ENCODE measurements around the gene LAG3.
A peak's percentile ranks its signal among the peaks of the same experiment; 100 is the strongest.

The LAG3 gene

GRCh38 chr12:6824901-6825381 is 52.6 kb downstream of the LAG3 start:
- no peak for DNase-seq

- DNase-seq = peak; percentile 83
Measured at GRCh38 chr12:6825398-6826124, 53.2 kb downstream of the LAG3 start.

- DNase-seq = no peak
Measured at GRCh38 chr12:6826125-6826733, 53.9 kb downstream of the LAG3 start.

GRCh38 chr12:6826734-6827436 is 54.6 kb downstream of the LAG3 start:
- no peak for DNase-seq

- DNase-seq = peak; percentile 56
Measured at GRCh38 chr12:6827437-6827911, 55.2 kb downstream of the LAG3 start.
